NOMO-1 treated with dmso at 0.1 percent for 144 hours (cell line): ENCODE results near the gene NAA38.

Experiments
- DNase-seq: peaks from one replicate; lab custom pipeline; 2025; ENCODE audit not compliant: unreplicated experiment; lab: John Stamatoyannopoulos, UW

Gene NAA38

GRCh38 chr17:7856811-7857712 is at the start of gene NAA38:
NAA38 (minus strand) TSS chr17:7857559; CDS start chr17:7857463, 96 bp downstream.
- peak; percentile 97 for DNase-seq

- DNase-seq, result no peak
Measured at GRCh38 chr17:7903154-7904103, 46.1 kb upstream of the NAA38 start.

GRCh38 chr17:7897773-7898172 is 40.4 kb upstream of the NAA38 start:
- no peak for DNase-seq

GRCh38 chr17:7897090-7897489 is 39.7 kb upstream of the NAA38 start:
- DNase-seq, result no peak

GRCh38 chr17:7894866-7895265 is 37.5 kb upstream of the NAA38 start:
- no peak for DNase-seq

- no peak for DNase-seq
Measured at GRCh38 chr17:7894226-7894625, 36.9 kb upstream of the NAA38 start.

GRCh38 chr17:7893187-7893880 is 36.0 kb upstream of the NAA38 start:
- DNase-seq, result no peak

GRCh38 chr17:7889166-7889955 is 32.0 kb upstream of the NAA38 start:
- DNase-seq, result no peak

GRCh38 chr17:7888184-7888920 is 31.0 kb upstream of the NAA38 start, which contains the start of gene CHD3:
CHD3 (plus strand) TSS chr17:7888789; CDS start chr17:7889001, 212 bp downstream.
- no peak for DNase-seq

GRCh38 chr17:7887482-7888183 is 30.3 kb upstream of the NAA38 start:
- peak; percentile 96 for DNase-seq

GRCh38 chr17:7887038-7887481 is 29.7 kb upstream of the NAA38 start:
- peak; percentile 96 for DNase-seq

- DNase-seq, result no peak
Measured at GRCh38 chr17:7886227-7887037, 29.1 kb upstream of the NAA38 start.

GRCh38 chr17:7885367-7886226 is 28.2 kb upstream of the NAA38 start:
- no peak for DNase-seq

- no peak for DNase-seq
Measured at GRCh38 chr17:7884581-7885366, 27.4 kb upstream of the NAA38 start.

GRCh38 chr17:7883781-7884386 is 26.5 kb upstream of the NAA38 start:
- DNase-seq, result no peak

GRCh38 chr17:7882629-7883028 is 25.3 kb upstream of the NAA38 start:
- DNase-seq, result no peak
